Upper lobe of right lung (tissue), 1 donor: ENCODE data around the gene CDH23. TPM values are rescaled to one million over a fixed set of nuclear protein-coding genes. Genes with fewer than 3 reads are reported as not detected.

Experiments
- ATAC-seq: fragments of 200-7000 bp; cut with Tn5 transposase; one replicate; pipeline ENCODE4 v1.9.1; 2020; ENCODE audit warnings: mild to moderate bottlenecking, moderate library complexity
- DNase-seq: peaks from one replicate; pipeline ENCODE4 v3.0.0-alpha.2; 2020
- H3K27ac ChIP-seq: fragments of 200-600 bp; one replicate; pipeline ENCODE4 v1.8.0; 2022
- H3K27me3 ChIP-seq: fragments of 200-600 bp; one replicate; pipeline ENCODE4 v1.8.0; 2022; ENCODE audit warnings: mild to moderate bottlenecking
- H3K36me3 ChIP-seq: fragments of 200-600 bp; one replicate; pipeline ENCODE4 v1.8.0; 2022
- H3K4me1 ChIP-seq: fragments of 200-600 bp; one replicate; pipeline ENCODE4 v1.8.0; 2022
- H3K4me3 ChIP-seq: fragments of 200-600 bp; one replicate; pipeline ENCODE4 v1.8.0; 2022; ENCODE audit warnings: mild to moderate bottlenecking
- H3K9me3 ChIP-seq: fragments of 200-600 bp; one replicate; pipeline ENCODE4 v1.8.0; 2022
- CTCF ChIP-seq: fragments of 200-600 bp; IDR thresholded peaks from one replicate; pipeline ENCODE4 v1.8.0; 2022; ENCODE audit warnings: antibody characterized with exemption
- intact Hi-C: fragments of 100-400 bp; cut with DNase I; formaldehyde crosslinking; loops from one replicate; pipeline ENCODE4 v1.11.0; 2022
- total RNA-seq: library from RNA; stranded (reverse); fragmentation: NEBNext Ultra II Directional; extraction: Animal tissue kit (Norgen Biotek cat#: 25700); gene quantifications from one replicate; pipeline ENCODE4 v1.2.1, GENCODE V29; 2021
- donor health status: DM: no; HTN: yes; CAD: no; lungs with severe emphysema.

The CDH23 gene
- total RNA-seq, 1 donor from 2014 or later: 10.9 TPM

GRCh38 chr10:71369602-71370001, 27.1 kb upstream of the CDH23 start:
- ATAC-seq (no peak), DNase-seq (no peak)
- no peaks in the 10 kb centered on the region for H3K27me3 ChIP-seq
- H3K36me3 ChIP-seq: no peaks in the 10 kb centered on the region
- H3K27ac ChIP-seq: no peak overlapping the region
- H3K9me3 ChIP-seq: no peaks in the 10 kb centered on the region
- H3K4me3 ChIP-seq: no peak overlapping the region
- TF ChIP-seq CTCF: no peak
- intact Hi-C loops: no loop called here
- peaks cover 6% of the 10 kb centered on the region for H3K4me1 ChIP-seq

GRCh38 chr10:71370031-71370430, 26.7 kb upstream of the CDH23 start:
- H3K4me1 ChIP-seq: peaks cover 6% of the 10 kb centered on the region
- intact Hi-C loops: no loop called here
- H3K36me3 ChIP-seq: no peaks in the 10 kb centered on the region
- H3K9me3 ChIP-seq: no peaks in the 10 kb centered on the region
- TF ChIP-seq CTCF: no peak
- H3K4me3 ChIP-seq: no peak overlapping the region
- H3K27ac ChIP-seq: no peak overlapping the region
- ATAC-seq (no peak), DNase-seq (no peak)
- no peaks in the 10 kb centered on the region for H3K27me3 ChIP-seq

- no peak for TF ChIP-seq CTCF
- H3K36me3 ChIP-seq: no peaks in the 10 kb centered on the region
- H3K9me3 ChIP-seq: no peaks in the 10 kb centered on the region
- no peak overlapping the region for H3K4me3 ChIP-seq
- peaks cover 13% of the 10 kb centered on the region for H3K4me1 ChIP-seq
- DNase-seq: no peak
- no peaks in the 10 kb centered on the region for H3K27me3 ChIP-seq
- H3K27ac ChIP-seq: peak overlapping the region; percentile 17
- ATAC-seq: peak; percentile 64
- intact Hi-C loops: no loop called here
These were observed 25.0 kb upstream of the CDH23 start for GRCh38 chr10:71371750-71372166.

- Histone ChIP-seq H3K4me1 (peaks cover 19% of the 10 kb centered on the region), H3K27ac (peak overlapping the region; percentile 31), H3K36me3 (no peaks in the 10 kb centered on the region), H3K9me3 (no peaks in the 10 kb centered on the region), H3K4me3 (no peak overlapping the region), H3K27me3 (no peaks in the 10 kb centered on the region)
- intact Hi-C loops: no loop called here
- DNase-seq: no peak
- no peak for ATAC-seq
- TF ChIP-seq CTCF: no peak
These were observed 23.7 kb upstream of the CDH23 start for GRCh38 chr10:71372882-71373495.

- no peak for ATAC-seq
- intact Hi-C loops: no loop called here
- no peaks in the 10 kb centered on the region for H3K36me3 ChIP-seq
- DNase-seq: no peak
- H3K9me3 ChIP-seq: no peaks in the 10 kb centered on the region
- no peak overlapping the region for H3K27ac ChIP-seq
- peaks cover 19% of the 10 kb centered on the region for H3K4me1 ChIP-seq
- H3K4me3 ChIP-seq: no peak overlapping the region
- no peaks in the 10 kb centered on the region for H3K27me3 ChIP-seq
- TF ChIP-seq CTCF: no peak
These were observed 22.1 kb upstream of the CDH23 start for GRCh38 chr10:71374481-71375233.
